LNCAP (cell line): Measurements from ENCODE around the gene MAP2K4.

ENCODE experiments used
- TF ChIP-seq, protein P1 (sequence below): fragments of 450-650 bp; IDR thresholded peaks from 2 replicates; pipeline ENCODE4 v1.5.1; 2017; ENCODE audit warnings: mild to moderate bottlenecking

Gene MAP2K4

DNA sequence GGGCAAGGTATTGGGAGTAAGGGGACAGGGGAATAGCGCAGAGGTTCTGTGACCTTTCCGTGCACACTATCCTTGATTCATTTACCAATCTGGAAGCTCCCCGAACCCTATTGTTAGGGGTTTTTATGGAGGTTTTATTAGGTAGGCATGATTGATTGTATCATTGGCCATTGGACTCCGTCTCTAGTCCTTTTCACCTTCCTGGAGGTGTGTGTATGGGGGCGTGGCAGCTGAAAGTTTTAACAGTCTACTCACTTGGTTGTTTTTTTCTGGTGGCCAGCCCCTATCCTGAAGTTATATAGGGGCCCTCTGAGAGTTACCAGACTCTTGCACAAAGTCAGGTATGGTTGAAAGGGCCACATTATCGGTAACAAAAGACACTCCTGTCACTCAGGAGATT, 23.0 kb downstream of the MAP2K4 start:
- TF ChIP-seq, protein P1, sequence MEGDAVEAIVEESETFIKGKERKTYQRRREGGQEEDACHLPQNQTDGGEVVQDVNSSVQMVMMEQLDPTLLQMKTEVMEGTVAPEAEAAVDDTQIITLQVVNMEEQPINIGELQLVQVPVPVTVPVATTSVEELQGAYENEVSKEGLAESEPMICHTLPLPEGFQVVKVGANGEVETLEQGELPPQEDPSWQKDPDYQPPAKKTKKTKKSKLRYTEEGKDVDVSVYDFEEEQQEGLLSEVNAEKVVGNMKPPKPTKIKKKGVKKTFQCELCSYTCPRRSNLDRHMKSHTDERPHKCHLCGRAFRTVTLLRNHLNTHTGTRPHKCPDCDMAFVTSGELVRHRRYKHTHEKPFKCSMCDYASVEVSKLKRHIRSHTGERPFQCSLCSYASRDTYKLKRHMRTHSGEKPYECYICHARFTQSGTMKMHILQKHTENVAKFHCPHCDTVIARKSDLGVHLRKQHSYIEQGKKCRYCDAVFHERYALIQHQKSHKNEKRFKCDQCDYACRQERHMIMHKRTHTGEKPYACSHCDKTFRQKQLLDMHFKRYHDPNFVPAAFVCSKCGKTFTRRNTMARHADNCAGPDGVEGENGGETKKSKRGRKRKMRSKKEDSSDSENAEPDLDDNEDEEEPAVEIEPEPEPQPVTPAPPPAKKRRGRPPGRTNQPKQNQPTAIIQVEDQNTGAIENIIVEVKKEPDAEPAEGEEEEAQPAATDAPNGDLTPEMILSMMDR: no peak

DNA sequence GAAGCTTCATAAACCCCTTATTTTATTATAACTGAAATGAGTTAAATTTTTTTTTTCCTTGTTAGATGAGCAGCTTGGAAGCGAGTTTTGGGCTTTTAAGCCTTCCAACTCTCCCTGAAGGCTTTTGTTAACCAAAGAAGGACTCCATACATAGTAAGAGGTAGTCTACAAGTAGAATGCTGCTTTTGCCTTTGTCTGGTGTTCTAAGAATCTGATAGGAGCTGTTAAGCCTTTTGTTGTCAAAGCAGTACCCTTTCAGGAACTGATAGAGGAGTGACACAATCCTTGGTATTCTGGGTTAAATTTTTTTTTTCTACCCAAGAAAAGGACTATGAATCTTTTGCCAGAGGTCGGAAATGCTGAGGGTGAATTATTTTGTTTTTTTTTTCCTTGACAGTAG, 26.1 kb downstream of the MAP2K4 start:
- TF ChIP-seq, protein P1: no peak

DNA sequence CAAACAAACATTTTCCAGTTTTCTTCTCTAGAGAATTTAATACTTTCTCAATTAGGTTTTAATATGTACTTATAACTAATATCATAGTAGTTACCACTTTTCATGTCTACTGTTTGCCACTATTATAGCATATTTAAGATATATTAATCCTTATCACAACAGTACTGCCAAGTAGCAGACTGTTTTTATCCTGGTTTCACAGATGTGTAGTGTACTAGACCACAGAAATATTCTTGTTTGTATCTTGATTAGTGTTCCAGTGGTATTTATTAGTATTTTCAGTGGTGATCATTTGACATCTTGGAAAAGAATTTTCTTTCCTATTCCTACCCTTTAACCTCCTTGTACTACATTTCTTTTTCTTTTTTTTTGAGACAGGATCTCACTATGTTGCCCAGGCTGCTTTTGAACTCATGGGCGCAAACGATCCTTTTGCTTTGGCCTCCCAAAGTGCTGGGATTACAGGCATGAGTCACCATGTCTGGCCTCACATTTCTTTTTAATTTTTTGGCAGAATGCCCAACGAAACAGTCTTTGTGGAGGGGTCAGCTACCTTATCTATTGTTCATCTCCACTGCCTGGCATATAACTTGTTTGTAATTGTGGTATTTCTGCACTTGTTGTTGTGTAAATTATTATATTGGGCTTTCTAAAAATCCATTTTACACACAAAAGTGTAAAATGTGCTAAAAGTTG, 27.2 kb downstream of the MAP2K4 start:
- TF ChIP-seq, protein P1: no peak

DNA sequence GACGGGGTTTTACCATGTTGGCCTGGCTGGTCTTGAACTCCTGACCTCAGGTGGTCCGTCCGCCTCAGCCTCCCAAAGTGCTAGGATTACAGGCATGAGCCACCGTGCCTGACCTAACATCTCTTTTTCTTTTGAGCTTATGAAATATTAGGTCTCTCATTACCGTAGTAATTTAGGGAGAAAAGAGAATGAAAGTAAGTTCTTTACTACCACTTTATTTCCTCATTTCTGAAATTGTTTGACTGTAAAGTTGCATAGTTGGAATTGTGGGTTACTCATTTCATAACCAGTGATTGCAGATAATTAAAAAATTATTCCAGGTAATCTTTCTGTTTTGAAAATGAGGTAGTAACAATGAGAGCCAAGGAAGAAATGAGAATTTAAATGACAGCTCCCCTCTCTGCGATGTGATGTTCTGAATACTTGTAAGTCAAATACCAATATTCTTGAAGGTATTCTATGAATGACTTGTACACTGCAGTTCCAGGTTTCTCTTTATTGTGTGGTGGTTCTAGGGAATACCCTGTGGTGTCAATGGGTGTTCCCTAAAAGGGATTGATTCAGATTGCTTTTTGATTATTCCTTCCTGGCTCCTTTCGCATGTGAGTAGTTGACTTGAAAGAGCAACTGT, 28.3 kb downstream of the MAP2K4 start:
- TF ChIP-seq, protein P1: no peak

DNA sequence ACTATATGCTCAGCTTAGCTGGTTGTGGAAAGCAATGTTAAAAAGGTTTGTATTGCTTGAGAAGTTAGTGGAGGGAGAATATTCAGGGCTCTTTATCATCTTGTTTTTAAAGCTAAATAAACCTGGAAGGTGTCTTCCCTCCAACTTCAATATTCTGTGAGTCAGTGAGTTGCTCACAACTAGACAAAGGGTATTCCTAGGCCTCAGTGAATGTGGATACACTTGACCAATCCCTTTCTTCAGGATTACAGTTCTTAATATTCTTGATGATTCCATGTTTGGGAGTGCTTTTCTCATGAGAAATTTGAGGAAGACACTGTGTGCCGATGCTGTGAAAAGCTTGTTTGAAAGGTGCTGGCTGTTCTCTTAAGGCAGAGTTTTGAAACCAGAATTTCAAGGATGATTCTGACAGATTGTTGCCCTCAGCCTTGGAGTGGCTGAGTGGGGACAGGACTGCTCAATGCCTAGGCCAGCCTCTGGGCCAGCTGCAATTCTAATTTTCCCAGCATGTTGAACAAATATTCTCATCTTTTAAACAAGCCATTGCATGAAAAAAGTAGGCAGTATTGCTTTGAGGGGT, 30.1 kb downstream of the MAP2K4 start:
- TF ChIP-seq, protein P1: no peak

DNA sequence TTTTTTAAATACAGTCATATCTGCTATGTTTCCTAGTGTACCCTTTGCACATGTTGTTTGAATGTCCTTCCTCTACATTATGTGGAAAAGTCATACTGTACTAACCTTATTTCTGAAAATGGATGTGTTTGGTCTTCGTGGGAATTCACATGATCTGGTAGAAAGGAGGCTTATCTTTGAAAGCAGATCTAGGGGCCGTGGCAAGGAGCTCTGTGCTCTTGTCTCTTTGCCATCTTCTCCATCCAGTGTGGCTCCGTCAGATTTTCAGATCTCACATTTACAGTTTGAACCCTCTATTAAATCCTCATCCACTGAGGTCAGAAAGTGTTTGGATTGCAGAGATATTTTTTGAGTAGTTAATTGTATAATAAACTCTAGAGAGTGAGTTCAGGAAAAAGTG, 32.9 kb downstream of the MAP2K4 start:
- TF ChIP-seq, protein P1: no peak

GRCh38 chr17:12055889-12056288, 35.2 kb downstream of the MAP2K4 start:
- TF ChIP-seq, protein P1: no peak
